Panc1 (cell line): Measurements from ENCODE around the gene ALDH3A1.

Experiments
- POLR2AphosphoS5 ChIP-seq: IDR thresholded peaks from 2 replicates; pipeline ENCODE4 v1.6.1; 2012; ENCODE audit warnings: mild to moderate bottlenecking, low read depth, low read length, moderate library complexity
- TF ChIP-seq, protein P1 (sequence below): fragments of 450-650 bp; IDR thresholded peaks from 2 replicates; pipeline ENCODE4 v1.5.1; 2017; ENCODE audit warnings: mild to moderate bottlenecking

DNA sequence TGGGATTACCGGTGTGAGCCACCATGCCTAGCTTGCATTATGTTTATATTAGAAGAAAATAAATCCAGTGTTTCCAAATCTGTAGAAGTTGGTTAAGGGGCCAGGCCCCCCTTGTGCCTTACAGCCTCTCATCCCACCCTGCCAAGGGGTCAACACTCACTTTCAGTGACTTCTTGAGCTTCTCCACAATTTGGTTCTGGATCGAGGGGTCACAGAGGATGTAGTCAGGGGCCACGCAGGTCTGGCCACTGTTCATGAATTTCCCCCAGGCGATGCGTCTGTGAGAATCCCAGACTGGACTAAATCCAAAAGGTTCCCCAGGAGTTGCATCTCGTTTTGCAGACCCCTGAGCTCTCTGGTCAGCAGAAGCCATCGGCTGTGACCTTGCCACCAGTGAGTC lies 7.2 kb downstream of the ALDH3A1 start:
- TF ChIP-seq, protein P1, sequence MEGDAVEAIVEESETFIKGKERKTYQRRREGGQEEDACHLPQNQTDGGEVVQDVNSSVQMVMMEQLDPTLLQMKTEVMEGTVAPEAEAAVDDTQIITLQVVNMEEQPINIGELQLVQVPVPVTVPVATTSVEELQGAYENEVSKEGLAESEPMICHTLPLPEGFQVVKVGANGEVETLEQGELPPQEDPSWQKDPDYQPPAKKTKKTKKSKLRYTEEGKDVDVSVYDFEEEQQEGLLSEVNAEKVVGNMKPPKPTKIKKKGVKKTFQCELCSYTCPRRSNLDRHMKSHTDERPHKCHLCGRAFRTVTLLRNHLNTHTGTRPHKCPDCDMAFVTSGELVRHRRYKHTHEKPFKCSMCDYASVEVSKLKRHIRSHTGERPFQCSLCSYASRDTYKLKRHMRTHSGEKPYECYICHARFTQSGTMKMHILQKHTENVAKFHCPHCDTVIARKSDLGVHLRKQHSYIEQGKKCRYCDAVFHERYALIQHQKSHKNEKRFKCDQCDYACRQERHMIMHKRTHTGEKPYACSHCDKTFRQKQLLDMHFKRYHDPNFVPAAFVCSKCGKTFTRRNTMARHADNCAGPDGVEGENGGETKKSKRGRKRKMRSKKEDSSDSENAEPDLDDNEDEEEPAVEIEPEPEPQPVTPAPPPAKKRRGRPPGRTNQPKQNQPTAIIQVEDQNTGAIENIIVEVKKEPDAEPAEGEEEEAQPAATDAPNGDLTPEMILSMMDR: no peak
- no peak for TF ChIP-seq POLR2AphosphoS5
